Retinal pigment epithelial cell (primary cell): ENCODE data around the gene SSR1.

ENCODE experiments used
- DNase-seq: peaks from one replicate; pipeline ENCODE4 v3.0.0-alpha.2; 2010; ENCODE audit warnings: low read depth
- H3K4me3 ChIP-seq: 2 replicates; pipeline ENCODE4 v1.5.1; 2011; ENCODE audit warnings: mild to moderate bottlenecking, low read length, control low read depth, moderate library complexity
- TF ChIP-seq, protein P1 (sequence below): conservative IDR thresholded peaks from 2 replicates; pipeline ENCODE4 v1.5.1; 2011; ENCODE audit warnings: low read depth, low read length, control low read depth, inconsistent platforms

SSR1 gene

DNA sequence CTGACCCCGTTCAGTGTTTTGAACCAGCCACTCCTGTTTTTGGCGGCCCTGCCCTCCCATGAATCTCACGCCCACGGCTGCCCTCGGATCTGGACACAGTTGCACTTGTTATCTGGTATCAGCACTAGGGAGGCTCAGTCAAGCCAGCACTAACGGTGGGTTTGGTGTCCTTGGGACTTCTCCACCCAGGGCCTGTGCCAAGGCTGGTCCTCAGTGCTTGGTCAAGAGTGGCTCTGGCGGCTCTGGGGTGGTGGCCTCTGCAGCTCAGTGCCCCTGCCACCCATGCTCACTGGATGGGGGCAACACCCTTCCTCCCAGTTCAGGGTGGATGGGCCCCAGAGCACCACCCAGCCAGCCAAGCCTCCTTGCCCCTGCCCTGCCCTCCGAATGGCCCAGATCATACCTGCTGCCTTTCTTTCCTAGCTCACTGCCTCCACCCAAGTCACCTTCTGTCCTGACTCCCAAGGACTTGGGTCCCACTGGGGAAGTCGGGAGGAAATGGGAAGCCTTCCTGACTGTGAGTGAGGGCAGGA is 54.7 kb downstream of the SSR1 start:
- no peak for DNase-seq

DNA sequence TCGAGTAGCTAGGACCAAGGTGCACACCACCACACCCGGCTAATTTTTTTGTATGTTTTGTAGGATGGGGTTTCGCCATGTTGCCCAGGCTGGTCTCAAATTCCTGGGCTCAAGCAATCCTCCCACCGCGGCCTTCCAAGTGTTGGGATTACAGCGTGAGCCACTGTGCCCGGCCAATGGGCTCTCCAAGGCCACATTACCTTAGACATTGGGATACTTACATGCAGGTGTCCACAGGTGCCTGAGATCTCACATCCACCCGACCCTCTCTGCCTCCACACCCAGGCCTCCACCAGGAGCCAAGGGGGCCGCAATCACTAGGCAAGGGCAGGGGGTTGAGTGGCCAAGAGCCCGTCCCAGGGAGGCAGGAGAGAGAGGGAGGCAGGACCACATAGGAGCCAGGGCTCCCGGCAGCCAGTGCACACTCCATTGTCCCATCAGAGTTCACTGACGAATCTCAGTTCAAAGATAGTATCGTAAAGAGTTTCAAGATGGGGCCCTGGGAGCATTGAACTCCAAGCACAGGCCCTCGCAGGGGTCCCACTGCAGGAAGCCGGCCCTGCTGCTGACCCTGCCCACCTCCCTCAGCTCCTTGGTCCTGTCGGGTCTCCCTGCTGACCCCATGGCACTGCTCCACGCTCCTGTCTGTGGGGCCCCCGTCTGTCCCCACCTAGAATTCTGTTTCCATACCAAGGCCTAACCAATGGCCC is 55.3 kb downstream of the SSR1 start:
- TF ChIP-seq, protein P1, sequence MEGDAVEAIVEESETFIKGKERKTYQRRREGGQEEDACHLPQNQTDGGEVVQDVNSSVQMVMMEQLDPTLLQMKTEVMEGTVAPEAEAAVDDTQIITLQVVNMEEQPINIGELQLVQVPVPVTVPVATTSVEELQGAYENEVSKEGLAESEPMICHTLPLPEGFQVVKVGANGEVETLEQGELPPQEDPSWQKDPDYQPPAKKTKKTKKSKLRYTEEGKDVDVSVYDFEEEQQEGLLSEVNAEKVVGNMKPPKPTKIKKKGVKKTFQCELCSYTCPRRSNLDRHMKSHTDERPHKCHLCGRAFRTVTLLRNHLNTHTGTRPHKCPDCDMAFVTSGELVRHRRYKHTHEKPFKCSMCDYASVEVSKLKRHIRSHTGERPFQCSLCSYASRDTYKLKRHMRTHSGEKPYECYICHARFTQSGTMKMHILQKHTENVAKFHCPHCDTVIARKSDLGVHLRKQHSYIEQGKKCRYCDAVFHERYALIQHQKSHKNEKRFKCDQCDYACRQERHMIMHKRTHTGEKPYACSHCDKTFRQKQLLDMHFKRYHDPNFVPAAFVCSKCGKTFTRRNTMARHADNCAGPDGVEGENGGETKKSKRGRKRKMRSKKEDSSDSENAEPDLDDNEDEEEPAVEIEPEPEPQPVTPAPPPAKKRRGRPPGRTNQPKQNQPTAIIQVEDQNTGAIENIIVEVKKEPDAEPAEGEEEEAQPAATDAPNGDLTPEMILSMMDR: no peak
- no peak for DNase-seq
- no peak overlapping the region for H3K4me3 ChIP-seq

More for the DNA sequence above, 54.7 kb downstream of the SSR1 start:
- TF ChIP-seq, protein P1: no peak
- H3K4me3 ChIP-seq: no peak overlapping the region

DNA sequence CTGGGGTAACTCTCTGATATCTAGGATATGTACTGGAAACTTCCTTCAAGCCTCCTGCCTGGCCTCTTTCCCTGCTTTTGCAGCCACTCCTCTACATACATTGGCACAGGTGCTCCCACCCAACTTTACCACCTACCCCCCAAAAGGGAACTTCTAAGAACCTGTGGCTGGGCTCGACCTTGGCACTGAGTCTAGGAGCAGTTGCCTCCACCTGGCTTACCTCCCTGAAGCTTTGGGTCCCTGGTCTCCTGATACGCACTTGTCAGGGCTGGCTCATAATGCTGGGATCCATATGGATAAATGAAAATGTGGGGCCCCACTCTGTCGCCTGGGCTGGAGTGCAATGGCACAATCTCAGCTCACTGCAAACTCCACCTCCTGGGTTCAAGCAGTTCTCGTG is 56.2 kb downstream of the SSR1 start:
- TF ChIP-seq, protein P1: no peak
- H3K4me3 ChIP-seq: no peak overlapping the region
- no peak for DNase-seq

DNA sequence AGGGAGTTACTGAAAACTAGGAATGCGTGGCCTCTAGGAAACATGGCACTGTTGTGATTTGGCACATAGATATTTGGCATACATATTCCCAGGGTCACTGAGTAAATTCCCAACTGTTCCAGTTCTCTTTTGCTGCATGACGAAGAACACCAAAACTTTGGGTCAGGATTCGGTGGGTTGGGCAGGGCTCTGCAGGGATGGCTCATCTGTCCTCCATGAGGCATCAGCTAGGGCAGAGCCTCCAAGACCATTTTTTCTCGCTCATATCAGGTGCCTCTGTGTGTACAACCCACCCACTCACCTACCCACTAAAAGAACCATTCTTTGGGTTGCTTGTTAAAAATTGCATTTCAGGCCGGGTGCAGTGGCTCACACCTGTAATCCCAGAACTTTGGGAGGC is 57.1 kb downstream of the SSR1 start:
- DNase-seq: no peak
- TF ChIP-seq, protein P1: no peak
- no peak overlapping the region for H3K4me3 ChIP-seq

DNA sequence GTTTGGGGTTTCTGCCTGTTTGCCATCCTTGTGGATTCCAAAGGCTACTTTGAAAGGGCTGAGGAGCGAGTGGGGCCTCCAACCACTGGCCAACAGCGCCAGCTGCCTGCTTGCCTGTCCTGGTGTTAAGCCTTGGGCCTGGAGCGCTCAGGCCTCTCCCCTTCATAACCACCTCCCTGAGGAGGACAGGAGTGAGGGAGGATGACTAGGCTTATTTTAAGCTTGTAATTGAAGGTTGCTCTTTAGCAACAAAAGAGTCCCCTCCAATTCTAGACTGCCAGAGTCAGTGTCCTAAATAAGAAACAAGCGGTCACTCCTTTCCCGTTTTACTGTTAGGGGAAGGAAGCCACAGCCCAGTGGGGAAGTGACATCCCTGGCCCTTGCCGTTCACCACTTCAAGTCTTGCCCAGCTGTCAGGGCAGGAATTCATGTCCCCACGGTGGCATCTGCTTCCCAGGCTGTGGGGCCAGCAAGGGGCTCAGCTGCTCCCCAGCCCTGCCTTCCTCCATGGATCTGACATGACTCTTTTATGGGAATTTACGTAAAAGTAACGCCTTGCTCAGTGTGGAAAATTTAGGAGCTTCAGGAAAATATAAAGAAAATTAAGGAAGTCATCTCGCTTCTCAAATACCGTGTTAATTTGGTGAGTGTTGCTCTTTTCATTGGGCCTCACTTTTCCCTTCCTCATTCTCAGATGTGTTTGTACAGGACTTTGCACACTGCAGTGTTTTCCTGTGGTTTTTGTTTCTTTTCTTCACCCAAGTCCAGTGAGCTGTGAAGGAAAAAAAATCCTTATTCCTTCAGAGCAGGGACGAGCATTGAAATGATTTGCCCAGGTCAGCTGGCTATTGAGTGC is 57.8 kb downstream of the SSR1 start:
- H3K4me3 ChIP-seq: no peak overlapping the region
- DNase-seq: no peak
- TF ChIP-seq, protein P1: no peak

DNA sequence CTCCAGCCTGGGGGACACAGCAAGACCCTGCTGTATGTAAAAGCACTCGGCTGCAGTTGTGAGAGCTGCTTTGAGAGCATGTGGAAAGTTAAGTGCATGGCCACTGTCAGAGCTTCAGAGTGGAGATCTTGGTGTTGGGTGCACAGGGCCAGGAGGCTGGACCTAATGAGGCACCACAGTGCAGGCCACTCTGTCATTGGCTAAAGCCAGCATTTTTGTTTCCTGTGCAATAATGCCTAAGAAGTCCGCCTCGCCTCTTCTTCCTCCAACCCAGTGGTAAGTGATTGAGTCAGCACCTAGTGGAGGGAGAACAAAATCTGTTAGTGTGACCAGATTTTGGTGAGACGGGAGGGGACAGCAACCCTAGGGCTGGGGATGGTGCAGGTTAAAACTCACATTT is 60.6 kb downstream of the SSR1 start:
- H3K4me3 ChIP-seq: no peak overlapping the region
- TF ChIP-seq, protein P1: no peak
- no peak for DNase-seq
